Measurements from ENCODE around the gene ECE1. TPM values are rescaled to one million over a fixed set of nuclear protein-coding genes. Genes with fewer than 3 reads are reported as not detected.
A peak's percentile ranks its signal among the peaks of the same experiment; 100 is the strongest.

Gene ECE1
- total and polyA plus RNA-seq, 9 donors = 37.3 to 313 (median 119) TPM

GRCh38 chr1:21261551-21262292, 28.5 kb downstream of the ECE1 start:
- Histone ChIP-seq H3K36me3 (no peaks in the 10 kb centered on the region), H3K4me1 (ENCODE audit: insufficient read depth) (peaks cover 6% of the 10 kb centered on the region), H3K27me3 (no peaks in the 10 kb centered on the region), H3K4me3 (no peak overlapping the region), H3K9me3 (no peaks in the 10 kb centered on the region), H3K27ac (peak overlapping the region; percentile 76 to 81)
- no peak for TF ChIP-seq CTCF (IDR thresholded peaks at IDR 0.05)
- TF ChIP-seq POLR2A (IDR thresholded peaks at IDR 0.05) = peak; percentile 27
- DNase-seq = peak in 1 of 5 donors; percentile 76
- WGBS, 3 donors = 60 to 71% (median 71%) methylated on average over 20 of the region's 20 CpGs
- intact Hi-C loops (cut with DNase I) = loop anchor here in 1 of 4 donors (2.0 kb wide), 1 partner anchor 77 kb away; no protein-coding TSS in a partner anchor

- Histone ChIP-seq H3K36me3 (no peaks in the 10 kb centered on the region), H3K4me3 (no peak overlapping the region), H3K4me1 (ENCODE audit: insufficient read depth) (peaks cover 6% of the 10 kb centered on the region), H3K9me3 (no peaks in the 10 kb centered on the region), H3K27me3 (no peaks in the 10 kb centered on the region), H3K27ac (peak overlapping the region in 1 of 2 donors; percentile 76)
- no peak for TF ChIP-seq POLR2A (IDR thresholded peaks at IDR 0.05)
- no peak for TF ChIP-seq CTCF (IDR thresholded peaks at IDR 0.05)
- TF ChIP-seq EP300 (IDR thresholded peaks at IDR 0.05) = no peak
- 74 to 76% (median 76%) methylated on average over 22 of the region's 22 CpGs for WGBS, 3 donors
- intact Hi-C loops (cut with DNase I) = no loop called here
- DNase-seq = no peak
Measured at GRCh38 chr1:21260405-21261125, 29.7 kb downstream of the ECE1 start.

- 62 to 73% (median 67%) methylated on average over 5 of the region's 5 CpGs for WGBS, 3 donors
- Histone ChIP-seq H3K27ac (no peak overlapping the region), H3K9me3 (no peaks in the 10 kb centered on the region), H3K36me3 (no peaks in the 10 kb centered on the region), H3K27me3 (no peaks in the 10 kb centered on the region), H3K4me1 (ENCODE audit: insufficient read depth) (peaks cover 10% of the 10 kb centered on the region), H3K4me3 (no peak overlapping the region)
- TF ChIP-seq POLR2A (IDR thresholded peaks at IDR 0.05) = no peak
- TF ChIP-seq CTCF (IDR thresholded peaks at IDR 0.05) = no peak
- TF ChIP-seq EP300 (IDR thresholded peaks at IDR 0.05) = no peak
- intact Hi-C loops (cut with DNase I) = loop anchor here in 2 of 4 donors (5.0 kb wide), 3 partner anchors 73 to 108 kb away; no protein-coding TSS in a partner anchor
- DNase-seq = no peak
Measured at GRCh38 chr1:21259316-21260076, 30.8 kb downstream of the ECE1 start.

Measured in ovary (tissue), 9 donors.